Mucosa of descending colon (tissue), 3 donors: Measurements from ENCODE around the gene EXOC2. TPM values are rescaled to one million over a fixed set of nuclear protein-coding genes. Genes with fewer than 3 reads are reported as not detected.

Source experiments
- ATAC-seq: fragments of 200-7000 bp; cut with Tn5 transposase; one replicate; pipeline ENCODE4 v1.9.1; 2020; ENCODE audit warnings: mild to moderate bottlenecking, moderate library complexity
- DNase-seq, 3 donors: peaks; one replicate each; pipeline ENCODE4 v3.0.0-alpha.2; 2020
- H3K36me3 ChIP-seq: fragments of 200-600 bp; one replicate; pipeline ENCODE4 v1.8.0; 2021; ENCODE audit warnings: low read depth, mild to moderate bottlenecking
- H3K4me1 ChIP-seq: fragments of 200-600 bp; one replicate; pipeline ENCODE4 v1.8.0; 2021; ENCODE audit warnings: low read depth, mild to moderate bottlenecking
- H3K4me3 ChIP-seq: fragments of 200-600 bp; one replicate; pipeline ENCODE4 v1.8.0; 2021; ENCODE audit warnings: mild to moderate bottlenecking
- H3K9me3 ChIP-seq: fragments of 200-600 bp; one replicate; pipeline ENCODE4 v1.8.0; 2021; ENCODE audit warnings: mild to moderate bottlenecking
- intact Hi-C, 2 donors: fragments of 100-400 bp; cut with DNase I in 1 of 2; cut with micrococcal nuclease in 1 of 2; formaldehyde crosslinking; loops; one replicate each; pipeline versions ENCODE4 v1.11.0 to v1.11.1; 2022; cut with DNase I, micrococcal nuclease
- total RNA-seq, 3 donors: library from RNA; stranded (reverse); fragmentation: NEBNext Ultra II Directional in 2 of 3; extraction: Animal tissue kit (Norgen Biotek cat#: 25700) in 2 of 3; gene quantifications; one replicate each; pipeline versions ENCODE4 v1.2.1 to v1.2.4, GENCODE V29; 2021 to 2023
- TF ChIP-seq, protein P1 (sequence below): fragments of 200-600 bp; IDR thresholded peaks from one replicate; pipeline ENCODE4 v1.8.0; 2022; ENCODE audit warnings: antibody characterized with exemption, mild to moderate bottlenecking
- donor health status: DM: no; HTN: no; CAD: no; lungs with moderate emphysema.
- donor health status: DM: no; HTN: no; CAD: no.
- donor health status: DM: no; HTN: yes; CAD: no.

The EXOC2 gene
- total RNA-seq, 3 donors from 2014 or later = 13.1 to 20.9 (median 17.3) TPM

DNA sequence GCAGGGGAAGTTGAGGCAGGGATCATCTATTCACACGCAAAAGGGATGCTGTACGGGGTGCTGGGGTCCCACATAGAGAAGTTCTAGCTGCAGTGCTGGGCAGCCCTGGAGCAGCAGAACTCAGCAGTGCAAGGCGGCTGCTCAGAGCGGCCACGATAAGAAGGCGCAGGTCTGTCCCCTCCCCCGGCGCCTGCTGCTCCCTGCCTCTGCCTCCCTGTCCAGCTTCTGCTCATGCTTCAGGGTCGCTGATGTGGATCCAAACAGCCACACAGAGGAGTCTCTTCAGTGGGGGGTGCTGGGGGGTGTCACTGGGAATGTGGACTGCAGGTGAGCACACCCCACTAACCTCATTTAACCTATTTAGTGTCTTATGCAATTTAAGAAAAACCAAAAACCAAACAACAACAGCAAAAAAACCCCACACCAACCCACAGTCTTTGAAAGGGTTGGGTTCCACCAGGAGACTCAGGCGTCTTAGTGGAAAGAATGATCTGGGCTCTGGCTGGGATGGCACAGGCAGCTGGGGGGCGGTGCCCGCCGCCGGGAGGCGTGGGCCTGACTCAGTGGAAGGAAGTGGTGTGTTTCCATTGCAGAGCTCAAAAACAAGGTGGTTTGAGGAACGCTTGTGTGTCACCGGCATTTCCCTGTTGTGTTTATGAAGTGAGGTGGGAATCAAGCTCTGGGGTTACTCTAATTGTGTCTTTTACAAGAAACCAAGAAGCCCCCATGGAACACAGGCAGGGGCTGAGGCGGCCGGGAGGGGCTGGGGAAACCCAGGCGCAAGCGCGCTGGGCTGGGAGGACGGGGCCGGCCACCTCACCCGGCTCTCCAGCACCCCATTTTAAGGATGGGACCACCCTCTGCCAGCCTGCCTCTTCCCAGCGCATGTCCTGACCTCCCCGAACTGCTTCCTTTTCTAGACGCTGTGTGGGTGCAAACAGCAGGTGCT lies 246.2 kb downstream of the EXOC2 start:
- TF ChIP-seq, protein P1, sequence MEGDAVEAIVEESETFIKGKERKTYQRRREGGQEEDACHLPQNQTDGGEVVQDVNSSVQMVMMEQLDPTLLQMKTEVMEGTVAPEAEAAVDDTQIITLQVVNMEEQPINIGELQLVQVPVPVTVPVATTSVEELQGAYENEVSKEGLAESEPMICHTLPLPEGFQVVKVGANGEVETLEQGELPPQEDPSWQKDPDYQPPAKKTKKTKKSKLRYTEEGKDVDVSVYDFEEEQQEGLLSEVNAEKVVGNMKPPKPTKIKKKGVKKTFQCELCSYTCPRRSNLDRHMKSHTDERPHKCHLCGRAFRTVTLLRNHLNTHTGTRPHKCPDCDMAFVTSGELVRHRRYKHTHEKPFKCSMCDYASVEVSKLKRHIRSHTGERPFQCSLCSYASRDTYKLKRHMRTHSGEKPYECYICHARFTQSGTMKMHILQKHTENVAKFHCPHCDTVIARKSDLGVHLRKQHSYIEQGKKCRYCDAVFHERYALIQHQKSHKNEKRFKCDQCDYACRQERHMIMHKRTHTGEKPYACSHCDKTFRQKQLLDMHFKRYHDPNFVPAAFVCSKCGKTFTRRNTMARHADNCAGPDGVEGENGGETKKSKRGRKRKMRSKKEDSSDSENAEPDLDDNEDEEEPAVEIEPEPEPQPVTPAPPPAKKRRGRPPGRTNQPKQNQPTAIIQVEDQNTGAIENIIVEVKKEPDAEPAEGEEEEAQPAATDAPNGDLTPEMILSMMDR = no peak
- no peaks in the 10 kb centered on the region for H3K4me1 ChIP-seq
- H3K4me3 ChIP-seq = no peak overlapping the region
- peak; percentile 72 for ATAC-seq
- intact Hi-C loops = no loop called here
- DNase-seq = peak; percentile 29 to 73 (median 52)
- H3K36me3 ChIP-seq = no peaks in the 10 kb centered on the region
- H3K9me3 ChIP-seq = no peaks in the 10 kb centered on the region

DNA sequence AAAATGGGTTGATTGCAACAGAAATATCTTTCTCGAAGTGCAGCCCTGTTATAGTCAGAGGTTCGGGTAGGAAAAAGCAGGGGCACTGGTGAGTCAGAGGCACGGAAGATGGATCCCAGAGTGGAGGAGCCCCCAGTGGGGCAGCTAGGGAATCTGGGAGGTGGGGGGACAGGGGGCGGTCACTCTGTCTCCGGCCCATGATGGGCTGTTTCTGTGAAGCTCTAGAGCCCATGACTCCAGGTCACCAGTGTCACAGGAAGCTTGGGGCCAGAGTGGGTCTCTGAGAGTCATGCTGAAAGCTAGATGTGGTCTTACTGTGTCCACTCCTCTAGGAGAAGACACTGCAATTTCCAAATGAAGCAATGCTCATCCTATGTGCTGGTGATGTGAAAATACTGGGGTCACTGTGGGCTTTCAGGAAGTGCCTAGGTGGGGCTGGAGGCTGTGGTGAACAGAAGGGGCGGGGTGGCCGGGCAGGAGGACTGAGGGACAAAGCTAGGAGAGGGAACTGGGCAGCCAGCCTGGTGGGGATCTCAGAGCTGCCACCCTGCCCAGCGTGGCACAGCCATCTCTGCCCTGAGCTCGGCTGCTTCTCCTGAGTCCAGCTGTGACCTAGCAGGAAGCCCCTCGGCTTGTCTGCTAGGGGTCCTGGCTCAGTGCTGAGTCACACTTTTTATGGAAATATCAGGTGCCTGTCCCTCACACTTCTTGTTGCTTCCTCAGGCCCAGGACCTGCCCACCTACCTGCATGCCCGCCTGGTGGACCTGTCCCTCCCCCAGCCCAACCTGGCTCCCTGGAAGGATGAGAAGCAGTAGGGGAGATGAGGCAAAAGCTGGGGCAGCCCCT lies 247.1 kb downstream of the EXOC2 start:
- no peak for DNase-seq

DNA sequence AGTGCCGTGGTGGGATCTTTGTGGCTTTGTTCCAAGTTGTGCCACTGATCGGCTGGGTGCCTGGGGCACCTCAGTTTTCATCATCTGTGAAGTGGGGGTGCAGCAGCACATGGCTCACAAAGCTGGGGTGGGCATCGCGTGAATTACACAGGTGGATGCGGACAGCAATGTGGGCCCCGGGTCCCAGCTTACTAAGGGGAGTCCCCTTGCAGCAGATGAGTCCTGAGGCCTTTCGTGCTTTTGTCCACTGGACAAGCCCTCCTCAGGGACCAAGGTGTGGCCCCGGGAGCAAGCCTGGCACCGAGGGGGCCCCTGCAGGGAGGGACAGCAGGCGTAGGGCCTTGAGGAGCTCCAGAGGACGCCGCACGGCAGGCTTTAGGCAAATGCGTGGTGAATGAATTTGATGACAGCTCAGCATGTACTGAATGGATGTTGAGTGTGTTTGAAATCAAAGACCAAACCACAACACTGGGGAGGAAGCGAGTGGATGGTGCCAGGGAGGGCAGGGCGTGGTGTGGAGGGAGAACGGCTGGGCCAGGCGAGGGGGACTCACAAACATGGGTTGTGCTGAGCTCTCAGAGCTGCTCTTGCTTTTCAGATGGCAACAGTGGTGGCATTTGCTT lies 248.2 kb downstream of the EXOC2 start:
- Histone ChIP-seq H3K9me3 (no peaks in the 10 kb centered on the region), H3K4me3 (no peak overlapping the region), H3K36me3 (no peaks in the 10 kb centered on the region), H3K4me1 (no peaks in the 10 kb centered on the region)
- peak; percentile 29 for ATAC-seq
- TF ChIP-seq, protein P1 = no peak
- intact Hi-C loops = no loop called here
- no peak for DNase-seq

More for the DNA sequence above, 247.1 kb downstream of the EXOC2 start:
- Histone ChIP-seq H3K36me3 (no peaks in the 10 kb centered on the region), H3K4me1 (no peaks in the 10 kb centered on the region), H3K4me3 (no peak overlapping the region), H3K9me3 (no peaks in the 10 kb centered on the region)
- ATAC-seq = no peak
- intact Hi-C loops = no loop called here
- TF ChIP-seq, protein P1 = no peak

DNA sequence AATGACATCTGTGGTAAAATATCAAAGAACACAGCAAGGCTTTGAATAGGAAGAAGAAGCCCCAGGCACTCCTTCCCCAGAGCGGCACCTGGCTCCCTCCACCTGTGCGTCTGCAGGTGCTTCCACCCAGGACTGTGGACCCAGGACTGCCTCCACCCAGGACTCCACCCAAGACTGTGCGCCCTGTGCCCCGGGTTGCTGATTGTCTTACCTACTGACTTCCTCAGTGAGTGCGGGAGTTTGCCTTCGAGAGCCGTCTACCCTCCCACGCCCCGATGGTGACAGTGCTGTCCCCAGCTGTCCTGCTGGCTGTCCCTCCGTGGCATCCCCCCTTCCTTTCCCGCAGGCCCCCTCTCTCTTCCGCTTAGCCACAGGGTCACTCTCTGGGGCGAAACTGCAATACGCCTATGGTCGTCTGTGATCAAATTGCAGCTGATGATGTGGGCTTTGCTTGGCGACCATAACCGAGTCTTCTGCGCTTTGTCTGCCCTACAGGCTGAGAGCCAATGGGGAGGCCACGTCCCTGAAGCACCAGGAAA lies 249.2 kb downstream of the EXOC2 start:
- ATAC-seq = no peak
- DNase-seq = no peak

More for the DNA sequence above, 249.2 kb downstream of the EXOC2 start:
- intact Hi-C loops = no loop called here
- no peaks in the 10 kb centered on the region for H3K9me3 ChIP-seq
- H3K4me1 ChIP-seq = no peaks in the 10 kb centered on the region
- H3K36me3 ChIP-seq = no peaks in the 10 kb centered on the region
- H3K4me3 ChIP-seq = no peak overlapping the region
- TF ChIP-seq, protein P1 = no peak
